Astrocyte (in vitro differentiated cells and primary cell): ENCODE results near the gene PLCD3. TPM values are rescaled to one million over a fixed set of nuclear protein-coding genes. Genes with fewer than 3 reads are reported as not detected.

Experiments
- DNase-seq: peaks from one replicate; pipeline ENCODE4 v3.0.0-alpha.2; 2010; ENCODE audit warnings: low read depth
- FAIRE-seq: peaks from 2 replicates; lab custom pipeline; 2011; peaks lifted over from hg19 to GRCh38; lab: Jason Lieb, UNC
- H2AFZ ChIP-seq: 2 replicates; pipeline ENCODE4 v1.6.0; 2012; ENCODE audit warnings: low read depth, low read length, inconsistent platforms
- H3K27ac ChIP-seq: 2 replicates; pipeline ENCODE4 v1.5.1; 2011; ENCODE audit warnings: low read depth, low read length, inconsistent platforms
- H3K27me3 ChIP-seq: 2 replicates; pipeline ENCODE4 v1.6.0; 2011; ENCODE audit warnings: low read length, inconsistent platforms; ENCODE audit not compliant: insufficient read depth
- H3K36me3 ChIP-seq: 2 replicates; pipeline ENCODE4 v1.5.1; 2011; ENCODE audit warnings: low read length, inconsistent platforms; ENCODE audit not compliant: insufficient read depth
- H3K4me1 ChIP-seq: 2 replicates; pipeline ENCODE4 v1.5.1; 2011; ENCODE audit warnings: low read length, inconsistent platforms; ENCODE audit not compliant: insufficient read depth
- H3K4me2 ChIP-seq: 2 replicates; pipeline ENCODE4 v1.6.0; 2012; ENCODE audit warnings: low read length, inconsistent platforms
- H3K4me3 ChIP-seq: 2 replicates; pipeline ENCODE4 v1.5.1; 2011; ENCODE audit warnings: low read depth, mild to moderate bottlenecking, low read length, inconsistent platforms; ENCODE audit not compliant: insufficient read depth
- H3K79me2 ChIP-seq: 2 replicates; pipeline ENCODE4 v1.6.0; 2012; ENCODE audit warnings: mild to moderate bottlenecking, low read length, inconsistent platforms; ENCODE audit not compliant: insufficient read depth
- H3K9ac ChIP-seq: 2 replicates; pipeline ENCODE4 v1.6.0; 2012; ENCODE audit warnings: mild to moderate bottlenecking, low read length, inconsistent platforms
- H3K9me3 ChIP-seq: 2 replicates; pipeline ENCODE4 v1.5.1; 2012; ENCODE audit warnings: low read depth, mild to moderate bottlenecking, low read length, inconsistent platforms; ENCODE audit not compliant: insufficient read depth
- H4K20me1 ChIP-seq: 2 replicates; pipeline ENCODE4 v1.6.0; 2012; ENCODE audit warnings: low read length, inconsistent platforms; ENCODE audit not compliant: insufficient read depth
- H3K27ac Mint-ChIP-seq: one replicate; pipeline ENCODE4 v1.8.0; 2021; ENCODE audit warnings: mild to moderate bottlenecking, mixed read lengths; ENCODE audit not compliant: unreplicated experiment
- H3K27me3 Mint-ChIP-seq: one replicate; pipeline ENCODE4 v1.8.0; 2021; ENCODE audit warnings: low read depth, mixed read lengths; ENCODE audit not compliant: unreplicated experiment
- H3K36me3 Mint-ChIP-seq: one replicate; pipeline ENCODE4 v1.8.0; 2021; ENCODE audit warnings: low read depth, mixed read lengths; ENCODE audit not compliant: unreplicated experiment
- H3K4me1 Mint-ChIP-seq: one replicate; pipeline ENCODE4 v1.8.0; 2021; ENCODE audit warnings: low read depth, mixed read lengths; ENCODE audit not compliant: unreplicated experiment
- H3K4me3 Mint-ChIP-seq: one replicate; pipeline ENCODE4 v1.8.0; 2021; ENCODE audit warnings: mild to moderate bottlenecking, moderate library complexity, mixed read lengths; ENCODE audit not compliant: unreplicated experiment
- H3K9me3 Mint-ChIP-seq: one replicate; pipeline ENCODE4 v1.8.0; 2021; ENCODE audit warnings: mild to moderate bottlenecking, mixed read lengths; ENCODE audit not compliant: unreplicated experiment
- CTCF ChIP-seq: IDR thresholded peaks from 2 replicates; pipeline ENCODE4 v1.5.1; 2011; ENCODE audit warnings: low read depth, mild to moderate bottlenecking, inconsistent platforms, low read length, moderate library complexity; ENCODE audit not compliant: insufficient read depth
- EZH2 ChIP-seq: IDR thresholded peaks from 2 replicates; pipeline ENCODE4 v1.6.1; 2012; ENCODE audit warnings: mild to moderate bottlenecking, low read length, inconsistent platforms; ENCODE audit not compliant: insufficient read depth
- total RNA-seq: library from RNA; stranded (reverse); gene quantifications from 2 replicates; pipeline ENCODE4 v1.2.1, GENCODE V29; 2021

Gene PLCD3
- total RNA-seq, 1 donor from 2014 or later = 92.0 TPM

GRCh38 chr17:45073414-45074070 lies 58.8 kb downstream of the PLCD3 start:
- Mint-ChIP-seq H3K27me3 (no peaks in the 10 kb centered on the region), H3K36me3 (peaks cover 9% of the 10 kb centered on the region), H3K4me3 (peak overlapping the region; percentile 10), H3K27ac (peak overlapping the region; percentile 98), H3K4me1 (peaks cover 26% of the 10 kb centered on the region), H3K9me3 (no peaks in the 10 kb centered on the region)
- Histone ChIP-seq H3K4me3 (no peak overlapping the region), H3K36me3 (peaks cover 16% of the 10 kb centered on the region), H3K9ac (no peak overlapping the region), H3K27ac (no peak overlapping the region), H2AFZ (no peak overlapping the region), H3K79me2 (peaks cover 86% of the 10 kb centered on the region), H3K27me3 (no peaks in the 10 kb centered on the region), H3K9me3 (no peaks in the 10 kb centered on the region), H3K4me1 (peaks cover 16% of the 10 kb centered on the region), H4K20me1 (peaks cover 74% of the 10 kb centered on the region), H3K4me2 (no peak overlapping the region)
- DNase-seq (peak; percentile 71), FAIRE-seq (no peak)
- TF ChIP-seq CTCF (no peak), EZH2 (no peak)

GRCh38 chr17:45070809-45071208 lies 61.5 kb downstream of the PLCD3 start:
- H3K79me2 ChIP-seq = peaks cover 86% of the 10 kb centered on the region
- no peak overlapping the region for H2AFZ ChIP-seq
- FAIRE-seq (no peak), DNase-seq (no peak)
- Mint-ChIP-seq H3K4me1 (peaks cover 9% of the 10 kb centered on the region), H3K4me3 (peak overlapping the region; percentile 15), H3K36me3 (peaks cover 11% of the 10 kb centered on the region), H3K27ac (no peak overlapping the region), H3K27me3 (no peaks in the 10 kb centered on the region), H3K9me3 (no peaks in the 10 kb centered on the region)
- no peak for TF ChIP-seq CTCF
- TF ChIP-seq EZH2 = no peak
- H3K36me3 ChIP-seq = peaks cover 16% of the 10 kb centered on the region
- H3K9me3 ChIP-seq = no peaks in the 10 kb centered on the region
- H3K4me3 ChIP-seq = no peak overlapping the region
- peaks cover 6% of the 10 kb centered on the region for H3K4me1 ChIP-seq
- no peak overlapping the region for H3K27ac ChIP-seq
- peaks cover 74% of the 10 kb centered on the region for H4K20me1 ChIP-seq
- no peaks in the 10 kb centered on the region for H3K27me3 ChIP-seq
- H3K4me2 ChIP-seq = peak overlapping the region; percentile 19
- H3K9ac ChIP-seq = peak overlapping the region; percentile 11

- Mint-ChIP-seq H3K4me1 (peaks cover 9% of the 10 kb centered on the region), H3K27ac (no peak overlapping the region), H3K9me3 (no peaks in the 10 kb centered on the region), H3K36me3 (peaks cover 11% of the 10 kb centered on the region), H3K27me3 (no peaks in the 10 kb centered on the region), H3K4me3 (no peak overlapping the region)
- Histone ChIP-seq H3K27ac (no peak overlapping the region), H3K9ac (no peak overlapping the region), H2AFZ (no peak overlapping the region), H4K20me1 (peaks cover 72% of the 10 kb centered on the region), H3K9me3 (no peaks in the 10 kb centered on the region), H3K79me2 (peaks cover 87% of the 10 kb centered on the region), H3K4me1 (peaks cover 6% of the 10 kb centered on the region), H3K27me3 (no peaks in the 10 kb centered on the region), H3K36me3 (peaks cover 16% of the 10 kb centered on the region), H3K4me3 (no peak overlapping the region), H3K4me2 (no peak overlapping the region)
- FAIRE-seq (no peak), DNase-seq (no peak)
- TF ChIP-seq EZH2 (no peak), CTCF (no peak)
Observed at GRCh38 chr17:45070001-45070400, 62.3 kb downstream of the PLCD3 start.
